GF-D8 (cell line): ENCODE results near the gene SUN1.

Source experiments
- DNase-seq: peaks from one replicate; lab custom pipeline; 2025; lab: John Stamatoyannopoulos, UW

SUN1 gene

GRCh38 chr7:877312-878232 lies 45.3 kb downstream of the SUN1 start:
- no peak for DNase-seq

GRCh38 chr7:879093-879492 lies 46.8 kb downstream of the SUN1 start:
- no peak for DNase-seq

- DNase-seq = no peak
Measured at GRCh38 chr7:879706-880105, 47.4 kb downstream of the SUN1 start.

- no peak for DNase-seq
Measured at GRCh38 chr7:880450-880849, 48.2 kb downstream of the SUN1 start.

- DNase-seq = no peak
Measured at GRCh38 chr7:881441-882234, 49.4 kb downstream of the SUN1 start.

GRCh38 chr7:882336-883035 lies 50.2 kb downstream of the SUN1 start:
- no peak for DNase-seq

GRCh38 chr7:883055-884021 lies 51.1 kb downstream of the SUN1 start:
- no peak for DNase-seq

- no peak for DNase-seq
Measured at GRCh38 chr7:884191-885003, 52.1 kb downstream of the SUN1 start.

- no peak for DNase-seq
Measured at GRCh38 chr7:885261-885892, 53.1 kb downstream of the SUN1 start.

- no peak for DNase-seq
Measured at GRCh38 chr7:885893-886625, 53.8 kb downstream of the SUN1 start.

GRCh38 chr7:886626-887487 lies 54.6 kb downstream of the SUN1 start:
- DNase-seq = no peak

- DNase-seq = no peak
Measured at GRCh38 chr7:887488-887820, 55.2 kb downstream of the SUN1 start.

- no peak for DNase-seq
Measured at GRCh38 chr7:888081-889024, 56.1 kb downstream of the SUN1 start.

GRCh38 chr7:889025-889390 lies 56.7 kb downstream of the SUN1 start:
- no peak for DNase-seq

- DNase-seq = no peak
Measured at GRCh38 chr7:889391-889790, 57.1 kb downstream of the SUN1 start.

- DNase-seq = no peak
Measured at GRCh38 chr7:890868-891267, 58.6 kb downstream of the SUN1 start.

GRCh38 chr7:891291-891690 lies 59.0 kb downstream of the SUN1 start:
- DNase-seq = no peak
